GM12878 (cell line): Measurements from ENCODE around the gene HDHD3. TPM values are rescaled to one million over a fixed set of nuclear protein-coding genes. Genes with fewer than 3 reads are reported as not detected.

ENCODE experiments used
- ATAC-seq: fragments of 200-7000 bp; cut with Tn5 transposase; 3 replicates; pipeline ENCODE4 v1.9.1; 2020; ENCODE audit warnings: mild to moderate bottlenecking, moderate library complexity
- BruUV-seq: library from RNA; stranded (reverse); fragments of 400-500 nt; replicated peaks from 2 replicates; lab custom pipeline; 2021; lab: Mats Ljungman, UMichigan
- CTCF ChIA-PET: fragments of 300-600 bp; sonication (Branson Sonifier 250); formaldehyde crosslinking; extraction: SDS; loops from one replicate; lab custom pipeline; 2021; ENCODE audit warnings: inconsistent platforms; lab: Yijun Ruan, JAX
- POLR2A ChIA-PET: fragments of 350-600 bp; formaldehyde crosslinking; extraction: SDS; loops from one replicate; lab custom pipeline; 2021; ENCODE audit warnings: inconsistent platforms; lab: Charles Lee
- RAD21 ChIA-PET: fragments of 300-600 bp; sonication (Branson Sonifier 250); formaldehyde crosslinking; loops from one replicate; lab custom pipeline; 2023; ENCODE audit warnings: antibody characterized with exemption; ENCODE audit not compliant: unreplicated experiment; lab: Charles Lee
- SMC1A ChIA-PET: fragments of 300-600 bp; sonication (Branson Sonifier 250); formaldehyde crosslinking; loops from one replicate; lab custom pipeline; 2023; ENCODE audit not compliant: unreplicated experiment, uncharacterized antibody; lab: Charles Lee
- DNase-seq: peaks from one replicate; pipeline ENCODE4 v3.0.0-alpha.2; 2011; ENCODE audit warnings: low read depth, low spot score
- FAIRE-seq: peaks from 3 replicates; lab custom pipeline; 2011; peaks lifted over from hg19 to GRCh38; lab: Jason Lieb, UNC
- H2AFZ ChIP-seq: 2 replicates; pipeline ENCODE4 v1.6.0; 2011; ENCODE audit warnings: low read depth, low read length, control low read depth; ENCODE audit not compliant: control insufficient read depth
- H3K27ac ChIP-seq: 2 replicates; pipeline ENCODE4 v1.5.1; 2011; ENCODE audit warnings: control low read depth; ENCODE audit not compliant: control insufficient read depth, insufficient read depth
- H3K27me3 ChIP-seq, 2 experiments: replicated peaks in 1 of 2; 2 replicates each; pipeline versions ENCODE4 v1.6.0 to v1.6.1; 2011; ENCODE audit warnings: low read length in 1 of 2; ENCODE audit not compliant: control insufficient read depth in 2 of 2, insufficient read depth in 2 of 2
- H3K36me3 ChIP-seq, 2 experiments: 2 replicates each; pipeline ENCODE4 v1.5.1; 2011; ENCODE audit warnings: low read length in 1 of 2; ENCODE audit not compliant: control insufficient read depth in 2 of 2, insufficient read depth in 2 of 2
- H3K4me1 ChIP-seq: 2 replicates; pipeline ENCODE4 v1.6.1; 2011; ENCODE audit warnings: mild to moderate bottlenecking, low read length, moderate library complexity, mixed read lengths; ENCODE audit not compliant: control insufficient read depth, insufficient read depth
- H3K4me2 ChIP-seq: 2 replicates; pipeline ENCODE4 v1.6.0; 2011; ENCODE audit warnings: control low read depth; ENCODE audit not compliant: control insufficient read depth, insufficient read depth
- H3K4me3 ChIP-seq: fragments of 200-600 bp; sonication (generic); 2 replicates; pipeline ENCODE4 v1.5.1; 2016
- H3K79me2 ChIP-seq: 2 replicates; pipeline ENCODE4 v1.6.0; 2011; ENCODE audit warnings: low read length; ENCODE audit not compliant: control insufficient read depth, insufficient read depth
- H3K9ac ChIP-seq: 2 replicates; pipeline ENCODE4 v1.8.0; 2011; ENCODE audit warnings: low read length, control low read depth, mixed read lengths; ENCODE audit not compliant: control insufficient read depth, insufficient read depth
- H3K9me3 ChIP-seq: replicated peaks from 3 replicates; pipeline ENCODE4 v1.5.1; 2011; ENCODE audit warnings: mild to moderate bottlenecking, low read length; ENCODE audit not compliant: control insufficient read depth, insufficient read depth
- H4K20me1 ChIP-seq: 2 replicates; pipeline ENCODE4 v1.6.0; 2011; ENCODE audit not compliant: control insufficient read depth, insufficient read depth
- CEBPB ChIP-seq, 2 experiments: fragments of 150-350 bp in 1 of 2; IDR thresholded peaks; 2 replicates each; pipeline ENCODE4 v1.6.1; 2012 to 2014; ENCODE audit warnings: low read depth in 2 of 2, low read length in 2 of 2, borderline replicate concordance in 1 of 2, inconsistent platforms in 1 of 2
- MLLT1 ChIP-seq: fragments of 450-650 bp; IDR thresholded peaks from 2 replicates; pipeline ENCODE4 v1.6.1; 2016; ENCODE audit warnings: mild to moderate bottlenecking
- NR2C1 ChIP-seq: fragments of 450-650 bp; IDR thresholded peaks from 2 replicates; pipeline ENCODE4 v1.6.1; 2017; ENCODE audit warnings: antibody characterized with exemption, mild to moderate bottlenecking, moderate library complexity
- PBX3 ChIP-seq: IDR thresholded peaks from 2 replicates; pipeline ENCODE4 v1.6.1; 2011; ENCODE audit warnings: mild to moderate bottlenecking, low read depth, low read length, moderate library complexity; ENCODE audit not compliant: insufficient replicate concordance
- SIN3A ChIP-seq: IDR thresholded peaks from 2 replicates; pipeline ENCODE4 v1.6.1; 2012; ENCODE audit warnings: low read depth, low read length, improper control_type of control experiment
- SREBF2 ChIP-seq: IDR thresholded peaks from 2 replicates; pipeline ENCODE4 v1.6.1; 2012; ENCODE audit warnings: mild to moderate bottlenecking, low read length
- WGBS: methylation state at CpG from one replicate; pipeline ENCODE4 v1.1.6; 2016; ENCODE audit warnings: low lambda C conversion rate; ENCODE audit not compliant: insufficient replicate concordance, insufficient coverage; ENCODE audit errors: missing lambda C conversion rate; 5-methylcytosine and 5-hydroxymethylcytosine counted together
- in situ Hi-C: fragments of 300-500 bp; cut with MboI; formaldehyde crosslinking; loops from 9 replicates; pipeline ENCODE4 v1.14.3; 2018; ENCODE audit warnings: mixed read lengths
- intact Hi-C: fragments of 100-400 bp; cut with micrococcal nuclease; formaldehyde crosslinking; loops from one replicate; pipeline ENCODE4 v1.14.2; 2022; ENCODE audit not compliant: unreplicated experiment
- polyA plus RNA-seq, 11 experiments: library from polyadenylated mRNA; depleted of rRNA in 4 of 11; unstranded in 6 of 11; stranded (reverse) in 5 of 11; fragments of >200 nt; fragmentation: Nextera tagmentation in 4 of 11; fragmentation: Illumina TruSeq in 1 of 11; extraction: Ambion mirVana in 4 of 11; extraction: Trizol in 1 of 11; gene quantifications; 1 replicate in 1 of 11; 2 replicates in 10 of 11; pipeline versions ENCODE4 v1.2.1 to v1.2.3, GENCODE V29; 2011 to 2016; ENCODE audit warnings: inconsistent platforms in 2 of 11, missing spikeins in 2 of 11, low read depth in 1 of 11
- total RNA-seq, 4 experiments: library from RNA; depleted of rRNA in 3 of 4; stranded (reverse); fragments of >200 nt in 3 of 4; fragmentation: Illumina TruSeq in 1 of 4; extraction: Trizol in 1 of 4; gene quantifications; 2 replicates each; pipeline versions ENCODE4 v1.2.1 to v1.2.3, GENCODE V29; 2013 to 2021
- TF ChIP-seq, protein P1 (sequence below): fragments of 450-650 bp; IDR thresholded peaks from 2 replicates; pipeline ENCODE4 v1.6.1; 2017; ENCODE audit warnings: antibody characterized with exemption, mild to moderate bottlenecking, moderate library complexity
- TF ChIP-seq, protein P2 (sequence below): IDR thresholded peaks from 2 replicates; pipeline ENCODE4 v1.6.1; 2012; ENCODE audit warnings: low read depth, low read length, improper control_type of control experiment

Gene HDHD3
- total and polyA plus RNA-seq, 10 of the 15 experiments (the other 5 are each of a cell fraction or from before 2014, with no cell fraction given) = 1.3 to 29.4 (median 17.9) TPM

GRCh38 chr9:113343732-113344231, 33.0 kb downstream of the HDHD3 start:
- H3K4me2 ChIP-seq = no peak overlapping the region
- RAD21 ChIA-PET = no interaction called here
- no peak for FAIRE-seq
- H3K9ac ChIP-seq = no peak overlapping the region
- CTCF ChIA-PET = interaction anchor here (1.7 kb wide), 1 partner anchor 314 kb away, joined by 4 read pairs; no protein-coding TSS in a partner anchor
- H2AFZ ChIP-seq = no peak overlapping the region
- no peak overlapping the region for H3K27ac ChIP-seq
- TF ChIP-seq, protein P1, sequence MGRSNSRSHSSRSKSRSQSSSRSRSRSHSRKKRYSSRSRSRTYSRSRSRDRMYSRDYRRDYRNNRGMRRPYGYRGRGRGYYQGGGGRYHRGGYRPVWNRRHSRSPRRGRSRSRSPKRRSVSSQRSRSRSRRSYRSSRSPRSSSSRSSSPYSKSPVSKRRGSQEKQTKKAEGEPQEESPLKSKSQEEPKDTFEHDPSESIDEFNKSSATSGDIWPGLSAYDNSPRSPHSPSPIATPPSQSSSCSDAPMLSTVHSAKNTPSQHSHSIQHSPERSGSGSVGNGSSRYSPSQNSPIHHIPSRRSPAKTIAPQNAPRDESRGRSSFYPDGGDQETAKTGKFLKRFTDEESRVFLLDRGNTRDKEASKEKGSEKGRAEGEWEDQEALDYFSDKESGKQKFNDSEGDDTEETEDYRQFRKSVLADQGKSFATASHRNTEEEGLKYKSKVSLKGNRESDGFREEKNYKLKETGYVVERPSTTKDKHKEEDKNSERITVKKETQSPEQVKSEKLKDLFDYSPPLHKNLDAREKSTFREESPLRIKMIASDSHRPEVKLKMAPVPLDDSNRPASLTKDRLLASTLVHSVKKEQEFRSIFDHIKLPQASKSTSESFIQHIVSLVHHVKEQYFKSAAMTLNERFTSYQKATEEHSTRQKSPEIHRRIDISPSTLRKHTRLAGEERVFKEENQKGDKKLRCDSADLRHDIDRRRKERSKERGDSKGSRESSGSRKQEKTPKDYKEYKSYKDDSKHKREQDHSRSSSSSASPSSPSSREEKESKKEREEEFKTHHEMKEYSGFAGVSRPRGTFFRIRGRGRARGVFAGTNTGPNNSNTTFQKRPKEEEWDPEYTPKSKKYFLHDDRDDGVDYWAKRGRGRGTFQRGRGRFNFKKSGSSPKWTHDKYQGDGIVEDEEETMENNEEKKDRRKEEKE = no peak
- TF ChIP-seq PBX3 = no peak
- TF ChIP-seq MLLT1 = 0 out of 2 replicates have a peak, but pooled peaks have one; percentile 17
- TF ChIP-seq, protein P2, sequence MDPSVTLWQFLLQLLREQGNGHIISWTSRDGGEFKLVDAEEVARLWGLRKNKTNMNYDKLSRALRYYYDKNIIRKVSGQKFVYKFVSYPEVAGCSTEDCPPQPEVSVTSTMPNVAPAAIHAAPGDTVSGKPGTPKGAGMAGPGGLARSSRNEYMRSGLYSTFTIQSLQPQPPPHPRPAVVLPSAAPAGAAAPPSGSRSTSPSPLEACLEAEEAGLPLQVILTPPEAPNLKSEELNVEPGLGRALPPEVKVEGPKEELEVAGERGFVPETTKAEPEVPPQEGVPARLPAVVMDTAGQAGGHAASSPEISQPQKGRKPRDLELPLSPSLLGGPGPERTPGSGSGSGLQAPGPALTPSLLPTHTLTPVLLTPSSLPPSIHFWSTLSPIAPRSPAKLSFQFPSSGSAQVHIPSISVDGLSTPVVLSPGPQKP = no peak
- TF ChIP-seq NR2C1 = no peak
- TF ChIP-seq SIN3A = no peak
- TF ChIP-seq CEBPB (IDR thresholded peaks at IDR 0.05; ENCODE audit: borderline replicate concordance in 1 of 2, low read depth in 2 of 2, low read length in 2 of 2) = no peak
- no peak for TF ChIP-seq SREBF2
- TF ChIP-seq, all 136 proteins: peak for 1
- Histone ChIP-seq H3K4me1 (no peaks in the 10 kb centered on the region), H3K9me3 (no peaks in the 10 kb centered on the region), H3K27me3 (no peaks in the 10 kb centered on the region), H3K79me2 (no peaks in the 10 kb centered on the region), H4K20me1 (no peaks in the 10 kb centered on the region), H3K4me3 (no peak overlapping the region), H3K36me3 (no peaks in the 10 kb centered on the region)
- WGBS = 0% methylated on average over 1 of the region's 1 CpG
- intact Hi-C loops = loop anchor here (5.0 kb wide), 1 partner anchor 66 kb away; the partner anchor contains the start of genes CDC26 and PRPF4
- in situ Hi-C loops = no loop called here
- ATAC-seq = no peak
- DNase-seq = no peak
- no TSS peak for BruUV-seq
- ChIA-PET SMC1A (no interaction called here), POLR2A (no interaction called here)
